DND-41 (cell line): ENCODE measurements around the gene DRP2.
"Not testable (repeated sequence)": the region's sequence is repeated elsewhere in the genome, so short reads cannot be mapped to it uniquely, and the experiment has no call there.

Source experiments
- ATAC-seq: fragments of 200-7000 bp; cut with Tn5 transposase; 3 replicates; pipeline ENCODE4 v1.9.1; 2021; ENCODE audit warnings: low read depth; ENCODE audit not compliant: insufficient read depth
- DNase-seq: peaks from one replicate; pipeline ENCODE4 v3.0.0-alpha.2; 2020
- H2AFZ ChIP-seq: 2 replicates; pipeline ENCODE4 v1.6.0; 2012; ENCODE audit warnings: low read depth, low read length
- H3K27ac ChIP-seq: 2 replicates; pipeline ENCODE4 v1.5.1; 2012; ENCODE audit warnings: low read length, inconsistent platforms
- H3K27me3 ChIP-seq: fragments of 200-600 bp; sonication (generic); 2 replicates; pipeline ENCODE4 v1.6.0; 2012; ENCODE audit warnings: low read length, mild to moderate bottlenecking, inconsistent platforms; ENCODE audit not compliant: insufficient read depth, poor library complexity
- H3K36me3 ChIP-seq: 2 replicates; pipeline ENCODE4 v1.5.1; 2012; ENCODE audit warnings: low read length, inconsistent platforms; ENCODE audit not compliant: insufficient read depth
- H3K4me1 ChIP-seq: 2 replicates; pipeline ENCODE4 v1.5.1; 2012; ENCODE audit warnings: mild to moderate bottlenecking, low read length; ENCODE audit not compliant: insufficient read depth
- H3K4me2 ChIP-seq: 2 replicates; pipeline ENCODE4 v1.6.0; 2012; ENCODE audit warnings: mild to moderate bottlenecking, moderate library complexity, low read length, inconsistent platforms; ENCODE audit not compliant: insufficient read depth
- H3K4me3 ChIP-seq, 2 experiments: fragments of 200-600 bp in 1 of 2; shearing (Covaris generic) in 1 of 2; 2 replicates each; pipeline ENCODE4 v1.5.1; 2012 to 2016; ENCODE audit warnings: inconsistent platforms in 2 of 2, low read length in 2 of 2, mild to moderate bottlenecking in 2 of 2, low read depth in 1 of 2, moderate library complexity in 1 of 2
- H3K79me2 ChIP-seq: 2 replicates; pipeline ENCODE4 v1.6.0; 2012; ENCODE audit warnings: low read length, inconsistent platforms; ENCODE audit not compliant: insufficient read depth
- H3K9ac ChIP-seq: 2 replicates; pipeline ENCODE4 v1.6.0; 2012; ENCODE audit warnings: low read depth, mild to moderate bottlenecking, inconsistent platforms, low read length, moderate library complexity
- H3K9me3 ChIP-seq: 2 replicates; pipeline ENCODE4 v1.5.1; 2012; ENCODE audit warnings: low read length, moderate library complexity, mild to moderate bottlenecking, inconsistent platforms; ENCODE audit not compliant: insufficient read depth, severe bottlenecking
- H4K20me1 ChIP-seq: 2 replicates; pipeline ENCODE4 v1.6.0; 2012; ENCODE audit warnings: low read length; ENCODE audit not compliant: insufficient read depth
- EZH2 ChIP-seq: IDR thresholded peaks from 3 replicates; pipeline ENCODE4 v1.6.1; 2012; ENCODE audit warnings: borderline replicate concordance, low read depth, mild to moderate bottlenecking, moderate library complexity, low read length, inconsistent platforms; ENCODE audit not compliant: severe bottlenecking
- TF ChIP-seq, protein P1 (sequence below): IDR thresholded peaks from 2 replicates; pipeline ENCODE4 v1.5.1; 2012; ENCODE audit warnings: borderline replicate concordance, low read length, moderate library complexity, mild to moderate bottlenecking; ENCODE audit not compliant: poor library complexity, severe bottlenecking; ENCODE audit errors: extremely low read depth

DRP2 gene, protein sequence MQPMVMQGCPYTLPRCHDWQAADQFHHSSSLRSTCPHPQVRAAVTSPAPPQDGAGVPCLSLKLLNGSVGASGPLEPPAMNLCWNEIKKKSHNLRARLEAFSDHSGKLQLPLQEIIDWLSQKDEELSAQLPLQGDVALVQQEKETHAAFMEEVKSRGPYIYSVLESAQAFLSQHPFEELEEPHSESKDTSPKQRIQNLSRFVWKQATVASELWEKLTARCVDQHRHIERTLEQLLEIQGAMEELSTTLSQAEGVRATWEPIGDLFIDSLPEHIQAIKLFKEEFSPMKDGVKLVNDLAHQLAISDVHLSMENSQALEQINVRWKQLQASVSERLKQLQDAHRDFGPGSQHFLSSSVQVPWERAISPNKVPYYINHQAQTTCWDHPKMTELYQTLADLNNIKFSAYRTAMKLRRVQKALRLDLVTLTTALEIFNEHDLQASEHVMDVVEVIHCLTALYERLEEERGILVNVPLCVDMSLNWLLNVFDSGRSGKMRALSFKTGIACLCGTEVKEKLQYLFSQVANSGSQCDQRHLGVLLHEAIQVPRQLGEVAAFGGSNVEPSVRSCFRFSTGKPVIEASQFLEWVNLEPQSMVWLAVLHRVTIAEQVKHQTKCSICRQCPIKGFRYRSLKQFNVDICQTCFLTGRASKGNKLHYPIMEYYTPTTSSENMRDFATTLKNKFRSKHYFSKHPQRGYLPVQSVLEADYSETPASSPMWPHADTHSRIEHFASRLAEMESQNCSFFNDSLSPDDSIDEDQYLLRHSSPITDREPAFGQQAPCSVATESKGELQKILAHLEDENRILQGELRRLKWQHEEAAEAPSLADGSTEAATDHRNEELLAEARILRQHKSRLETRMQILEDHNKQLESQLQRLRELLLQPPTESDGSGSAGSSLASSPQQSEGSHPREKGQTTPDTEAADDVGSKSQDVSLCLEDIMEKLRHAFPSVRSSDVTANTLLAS

DNA sequence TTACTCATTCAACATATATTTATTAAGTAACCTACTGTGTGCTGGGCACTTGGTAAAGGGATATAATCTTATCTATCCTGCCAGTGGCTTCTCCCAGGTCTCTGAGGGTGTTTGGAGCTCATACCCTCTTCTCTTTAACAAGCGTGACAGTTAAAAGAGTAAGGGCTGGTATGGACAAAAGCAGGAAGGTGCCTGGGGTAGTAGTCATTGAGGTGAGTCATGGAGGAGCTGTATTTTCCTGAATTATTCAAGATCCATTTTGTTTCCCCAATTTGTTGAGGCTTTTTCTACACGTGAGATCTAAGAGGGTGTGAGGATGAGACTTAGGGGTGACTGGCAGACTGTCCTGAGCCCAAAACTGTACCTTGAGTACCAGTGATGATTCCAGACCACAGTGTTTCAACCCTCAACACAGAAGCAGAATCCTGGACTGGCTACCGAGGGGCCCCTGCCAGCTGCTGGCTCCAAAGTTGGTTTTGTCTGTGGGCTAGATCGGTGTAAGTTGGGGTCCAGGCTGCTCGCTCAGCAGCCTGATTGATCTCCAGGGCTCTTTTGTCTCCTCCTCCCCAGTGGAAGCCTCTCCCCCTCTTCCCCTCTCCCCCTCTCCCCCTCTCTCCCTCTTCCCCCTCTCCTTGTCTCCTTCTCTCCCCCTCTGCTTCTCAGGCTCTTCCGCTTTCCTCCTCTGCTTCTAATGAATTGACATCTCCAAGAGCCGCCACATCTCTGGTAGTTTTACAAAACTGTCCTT, at the start of gene DRP2:
Gene DRP2, plus strand, starts transcription at position 671 of the 748 bp plus-strand sequence. CDS start 11,862 bp downstream, outside the sequence.
- Histone ChIP-seq H3K36me3 (no peaks in the 10 kb centered on the region), H3K9ac (no peak within 1 kb of the TSS), H3K4me1 (no peaks in the 10 kb centered on the region), H3K79me2 (no peaks in the 10 kb centered on the region), H2AFZ (no peak within 1 kb of the TSS), H3K4me3 (no peak within 1 kb of the TSS), H3K27me3 (no peaks in the 10 kb centered on the region), H4K20me1 (no peaks in the 10 kb centered on the region), H3K4me2 (no peak within 1 kb of the TSS), H3K27ac (no peak within 1 kb of the TSS), H3K9me3 (no peaks in the 10 kb centered on the region)
- no peak for ATAC-seq
- DNase-seq: no peak
- no peak for TF ChIP-seq EZH2

DNA sequence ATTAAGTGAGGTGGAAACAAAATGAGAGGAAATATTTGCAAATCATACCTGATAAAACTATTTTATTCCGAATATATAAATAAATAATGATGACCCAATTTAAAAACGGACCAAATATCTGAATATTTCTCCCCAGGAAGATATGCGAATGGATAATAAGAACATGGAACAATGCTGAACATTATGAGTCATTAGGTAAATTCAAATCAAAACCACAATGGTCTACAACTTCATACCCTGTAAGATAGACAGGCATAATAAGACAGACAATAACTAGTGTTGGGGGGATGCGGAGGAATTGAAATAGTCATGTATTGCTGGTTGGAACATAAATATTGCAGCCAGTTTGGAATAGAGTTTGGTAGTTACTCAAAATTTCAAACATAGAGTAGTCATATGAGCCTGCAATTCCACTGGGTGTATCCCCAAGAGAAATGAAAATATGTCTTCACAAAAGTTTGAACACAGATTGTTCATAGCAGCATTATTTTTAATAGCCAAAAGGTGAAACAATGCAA, 47.6 kb upstream of the DRP2 start:
- no peak for DNase-seq
- no peak overlapping the region for H3K4me2 ChIP-seq
- H3K27me3 ChIP-seq: no peaks in the 10 kb centered on the region
- H3K9ac ChIP-seq: no peak overlapping the region
- H2AFZ ChIP-seq: no peak overlapping the region
- H3K4me1 ChIP-seq: no peaks in the 10 kb centered on the region
- no peak for TF ChIP-seq EZH2
- TF ChIP-seq, protein P1, sequence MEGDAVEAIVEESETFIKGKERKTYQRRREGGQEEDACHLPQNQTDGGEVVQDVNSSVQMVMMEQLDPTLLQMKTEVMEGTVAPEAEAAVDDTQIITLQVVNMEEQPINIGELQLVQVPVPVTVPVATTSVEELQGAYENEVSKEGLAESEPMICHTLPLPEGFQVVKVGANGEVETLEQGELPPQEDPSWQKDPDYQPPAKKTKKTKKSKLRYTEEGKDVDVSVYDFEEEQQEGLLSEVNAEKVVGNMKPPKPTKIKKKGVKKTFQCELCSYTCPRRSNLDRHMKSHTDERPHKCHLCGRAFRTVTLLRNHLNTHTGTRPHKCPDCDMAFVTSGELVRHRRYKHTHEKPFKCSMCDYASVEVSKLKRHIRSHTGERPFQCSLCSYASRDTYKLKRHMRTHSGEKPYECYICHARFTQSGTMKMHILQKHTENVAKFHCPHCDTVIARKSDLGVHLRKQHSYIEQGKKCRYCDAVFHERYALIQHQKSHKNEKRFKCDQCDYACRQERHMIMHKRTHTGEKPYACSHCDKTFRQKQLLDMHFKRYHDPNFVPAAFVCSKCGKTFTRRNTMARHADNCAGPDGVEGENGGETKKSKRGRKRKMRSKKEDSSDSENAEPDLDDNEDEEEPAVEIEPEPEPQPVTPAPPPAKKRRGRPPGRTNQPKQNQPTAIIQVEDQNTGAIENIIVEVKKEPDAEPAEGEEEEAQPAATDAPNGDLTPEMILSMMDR: no peak
- H3K36me3 ChIP-seq: no peaks in the 10 kb centered on the region
- H3K9me3 ChIP-seq: no peaks in the 10 kb centered on the region
- H4K20me1 ChIP-seq: no peaks in the 10 kb centered on the region
- ATAC-seq: no peak
- no peak overlapping the region for H3K27ac ChIP-seq
- H3K79me2 ChIP-seq: no peaks in the 10 kb centered on the region
- no peak overlapping the region for H3K4me3 ChIP-seq

DNA sequence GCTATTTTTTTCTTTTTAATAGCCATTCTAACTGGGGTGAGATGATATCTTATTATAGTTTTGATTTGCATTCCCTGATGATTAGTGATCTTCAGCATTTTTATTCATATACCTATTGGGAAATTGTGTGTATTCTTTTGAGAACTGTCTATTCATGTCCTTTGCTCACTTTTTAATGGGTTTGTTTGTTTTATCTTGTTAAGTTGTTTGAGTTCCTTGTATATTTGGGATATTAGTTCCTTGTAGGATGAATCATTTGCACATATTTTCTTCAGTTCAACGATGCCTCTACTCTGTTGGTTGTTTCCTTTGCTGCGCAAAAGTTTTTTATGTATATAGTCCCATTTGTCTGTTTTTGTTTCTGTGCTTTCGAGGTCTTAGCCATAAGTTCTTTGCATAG, 43.1 kb upstream of the DRP2 start:
- Histone ChIP-seq H3K4me3 (no peak overlapping the region), H3K36me3 (no peaks in the 10 kb centered on the region), H3K9me3 (no peaks in the 10 kb centered on the region), H3K27me3 (no peaks in the 10 kb centered on the region), H3K9ac (no peak overlapping the region), H3K4me2 (no peak overlapping the region), H3K79me2 (no peaks in the 10 kb centered on the region), H4K20me1 (no peaks in the 10 kb centered on the region), H3K4me1 (no peaks in the 10 kb centered on the region), H2AFZ (no peak overlapping the region), H3K27ac (no peak overlapping the region)
- DNase-seq (no peak), ATAC-seq (no peak)
- TF ChIP-seq, protein P1: no peak
- TF ChIP-seq EZH2: no peak

DNA sequence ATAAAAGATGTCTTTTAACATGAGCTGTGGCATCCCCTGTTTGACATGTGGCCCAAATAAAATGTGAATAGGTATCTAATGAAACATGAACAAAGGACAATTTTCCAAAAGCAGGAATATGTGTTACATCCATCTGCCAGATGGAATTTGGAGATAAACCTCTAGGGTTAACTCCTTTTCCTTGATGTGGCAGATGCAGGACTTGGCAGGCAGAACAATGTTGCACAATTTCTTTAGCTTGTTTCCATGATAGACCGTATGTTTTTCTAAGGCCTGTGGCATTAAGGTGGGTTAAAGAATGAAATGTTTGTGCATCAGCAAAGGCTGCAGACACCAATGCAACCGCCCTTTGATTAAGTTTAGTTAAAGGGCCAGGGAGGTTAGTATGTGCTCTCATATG, 34.7 kb upstream of the DRP2 start:
- not testable (repeated sequence) for H3K4me3 ChIP-seq, H3K36me3 ChIP-seq, H3K27me3 ChIP-seq, H3K27ac ChIP-seq, H3K9me3 ChIP-seq, DNase-seq, ATAC-seq, H4K20me1 ChIP-seq, H3K9ac ChIP-seq, H3K4me2 ChIP-seq, H3K4me1 ChIP-seq, H2AFZ ChIP-seq, H3K79me2 ChIP-seq

DNA sequence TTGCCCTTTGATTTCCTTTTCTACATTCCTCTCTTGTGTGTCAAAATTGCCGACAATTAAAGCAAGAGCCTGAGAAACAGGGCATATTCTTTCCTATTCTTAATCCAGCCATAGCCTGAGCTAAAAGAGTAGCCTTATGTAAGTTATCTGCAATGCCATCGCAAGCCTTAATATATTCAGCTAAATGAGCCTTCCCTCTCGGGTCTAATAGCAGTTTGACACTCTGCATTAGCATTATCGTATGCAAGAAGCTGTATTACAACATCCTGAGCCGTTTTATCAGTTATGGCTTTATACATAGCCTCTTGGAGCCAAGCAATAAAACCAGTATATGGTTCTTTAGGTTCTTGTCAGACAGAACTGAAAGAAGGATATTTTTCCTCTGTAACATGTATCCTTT, 31.6 kb upstream of the DRP2 start:
- not testable (repeated sequence) for ATAC-seq, DNase-seq

More for the DNA sequence above, 31.6 kb upstream of the DRP2 start:
- not testable (repeated sequence) for H3K4me2 ChIP-seq, H3K79me2 ChIP-seq, H4K20me1 ChIP-seq, H3K9ac ChIP-seq, H3K9me3 ChIP-seq, H3K27ac ChIP-seq, H2AFZ ChIP-seq, H3K4me3 ChIP-seq, H3K27me3 ChIP-seq, H3K36me3 ChIP-seq, H3K4me1 ChIP-seq
